ENCODE results near the gene EIF4B. TPM values are rescaled to one million over a fixed set of nuclear protein-coding genes. Genes with fewer than 3 reads are reported as not detected.

The EIF4B gene
- total RNA-seq, 1 donor from 2014 or later, result 546 TPM

- no peak for DNase-seq (ENCODE audit: low spot score)
Observed at GRCh38 chr12:53057816-53058500, 51.7 kb downstream of the EIF4B start.

GRCh38 chr12:53058674-53059433 is 52.6 kb downstream of the EIF4B start:
- peak; percentile 10 for DNase-seq (ENCODE audit: low spot score)

- DNase-seq (ENCODE audit: low spot score), result peak; percentile 9
Observed at GRCh38 chr12:53059434-53060063, 53.3 kb downstream of the EIF4B start.

- DNase-seq (ENCODE audit: low spot score), result no peak
Observed at GRCh38 chr12:53060064-53060720, 53.9 kb downstream of the EIF4B start.

GRCh38 chr12:53060721-53061276 is 54.5 kb downstream of the EIF4B start:
- no peak for DNase-seq (ENCODE audit: low spot score)

- peak; percentile 75 for DNase-seq (ENCODE audit: low spot score)
Observed at GRCh38 chr12:53061404-53062010, 55.3 kb downstream of the EIF4B start.

GRCh38 chr12:53062011-53062961 is 56.0 kb downstream of the EIF4B start:
- no peak for DNase-seq (ENCODE audit: low spot score)

- no peak for DNase-seq (ENCODE audit: low spot score)
Observed at GRCh38 chr12:53062977-53063707, 56.9 kb downstream of the EIF4B start.

- DNase-seq (ENCODE audit: low spot score), result no peak
Observed at GRCh38 chr12:53063708-53064612, 57.7 kb downstream of the EIF4B start.

GRCh38 chr12:53064613-53065436 is 58.6 kb downstream of the EIF4B start:
- no peak for DNase-seq (ENCODE audit: low spot score)

GRCh38 chr12:53065470-53065869 is 59.2 kb downstream of the EIF4B start:
- no peak for DNase-seq (ENCODE audit: low spot score)

- peak; percentile 74 for DNase-seq (ENCODE audit: low spot score)
Observed at GRCh38 chr12:53065975-53066931, 60.0 kb downstream of the EIF4B start.

- no peak for DNase-seq (ENCODE audit: low spot score)
Observed at GRCh38 chr12:53067074-53067992, 61.1 kb downstream of the EIF4B start.

GRCh38 chr12:53067993-53068770 is 61.9 kb downstream of the EIF4B start:
- no peak for DNase-seq (ENCODE audit: low spot score)

Measured in mucosa of gallbladder (tissue), 1 donor.